Liver (tissue), 9 donors: ENCODE data around the gene ILDR2. TPM values are rescaled to one million over a fixed set of nuclear protein-coding genes. Genes with fewer than 3 reads are reported as not detected.

Experiments
- DNase-seq: peaks from one replicate; pipeline ENCODE4 v3.0.0-alpha.2; 2017; ENCODE audit warnings: low spot score
- H3K27ac ChIP-seq, 2 donors: one replicate each; pipeline ENCODE4 v1.7.0; 2013; ENCODE audit warnings: inconsistent platforms in 2 of 2, low read length in 2 of 2, control low read depth in 1 of 2, low read depth in 1 of 2, mild to moderate bottlenecking in 1 of 2
- H3K27me3 ChIP-seq, 4 donors: one replicate each; pipeline versions ENCODE4 v1.6.1 to v1.7.0; 2013; ENCODE audit warnings: low read length in 3 of 4, inconsistent platforms in 1 of 4, mild to moderate bottlenecking in 1 of 4, moderate library complexity in 1 of 4; ENCODE audit not compliant: control insufficient read depth in 4 of 4, insufficient read depth in 4 of 4
- H3K36me3 ChIP-seq, 4 donors: one replicate each; pipeline versions ENCODE4 v1.6.1 to v1.7.0; 2013; ENCODE audit warnings: low read length in 3 of 4, mild to moderate bottlenecking in 3 of 4, low read depth in 1 of 4, moderate library complexity in 1 of 4; ENCODE audit not compliant: control insufficient read depth in 4 of 4, insufficient read depth in 3 of 4
- H3K4me1 ChIP-seq, 4 donors: one replicate each; pipeline versions ENCODE4 v1.6.1 to v1.7.0; 2013; ENCODE audit warnings: low read length in 3 of 4, mild to moderate bottlenecking in 3 of 4, moderate library complexity in 1 of 4; ENCODE audit not compliant: control insufficient read depth in 4 of 4, insufficient read depth in 4 of 4
- H3K4me3 ChIP-seq, 3 donors: one replicate each; pipeline versions ENCODE4 v1.6.1 to v1.7.0; 2013; ENCODE audit warnings: low read length in 3 of 3, control low read depth in 1 of 3, low read depth in 1 of 3, mild to moderate bottlenecking in 1 of 3
- H3K9ac ChIP-seq, 2 donors: one replicate each; pipeline ENCODE4 v1.7.0; 2013; ENCODE audit warnings: low read length in 2 of 2, mild to moderate bottlenecking in 2 of 2, moderate library complexity in 2 of 2, control low read depth in 1 of 2, low read depth in 1 of 2
- H3K9me3 ChIP-seq, 4 donors: one replicate each; pipeline versions ENCODE4 v1.6.1 to v1.7.0; 2013; ENCODE audit warnings: low read length in 3 of 4; ENCODE audit not compliant: control insufficient read depth in 4 of 4
- ATF3 ChIP-seq: IDR thresholded peaks from 2 replicates; pipeline ENCODE4 v1.6.1; 2016; ENCODE audit warnings: antibody characterized with exemption
- FOXA1 ChIP-seq: IDR thresholded peaks from 2 replicates; pipeline ENCODE4 v1.6.1; 2016; ENCODE audit warnings: antibody characterized with exemption
- HNF4A ChIP-seq, 2 donors: conservative IDR thresholded peaks; 2 replicates each; pipeline ENCODE4 v1.6.1; 2016; ENCODE audit warnings: antibody characterized with exemption in 2 of 2, mild to moderate bottlenecking in 2 of 2
- JUND ChIP-seq, 2 donors: IDR thresholded peaks; 2 replicates each; pipeline ENCODE4 v1.6.1; 2016; ENCODE audit warnings: antibody characterized with exemption in 2 of 2
- MAX ChIP-seq: IDR thresholded peaks from 2 replicates; pipeline ENCODE4 v1.6.1; 2016; ENCODE audit warnings: antibody characterized with exemption
- NR2F2 ChIP-seq: IDR thresholded peaks from 2 replicates; pipeline ENCODE4 v1.6.1; 2016; ENCODE audit warnings: antibody characterized with exemption
- RAD21 ChIP-seq, 2 donors: IDR thresholded peaks; 2 replicates each; pipeline ENCODE4 v1.6.1; 2016; ENCODE audit warnings: antibody characterized with exemption in 2 of 2, mild to moderate bottlenecking in 2 of 2
- REST ChIP-seq: IDR thresholded peaks from 2 replicates; pipeline ENCODE4 v1.6.1; 2016; ENCODE audit warnings: antibody characterized with exemption, mild to moderate bottlenecking
- RXRA ChIP-seq, 2 donors: IDR thresholded peaks; 2 replicates each; pipeline ENCODE4 v1.6.1; 2017 to 2018; ENCODE audit warnings: antibody characterized with exemption in 2 of 2, mild to moderate bottlenecking in 1 of 2
- SP1 ChIP-seq: IDR thresholded peaks from 2 replicates; pipeline ENCODE4 v1.6.1; 2018; ENCODE audit warnings: antibody characterized with exemption, mild to moderate bottlenecking
- TAF1 ChIP-seq: conservative IDR thresholded peaks from 2 replicates; pipeline ENCODE4 v1.6.1; 2016; ENCODE audit warnings: antibody characterized with exemption, mild to moderate bottlenecking
- YY1 ChIP-seq: IDR thresholded peaks from 2 replicates; pipeline ENCODE4 v1.6.1; 2016; ENCODE audit warnings: antibody characterized with exemption, mild to moderate bottlenecking
- ZBTB33 ChIP-seq: IDR thresholded peaks from 2 replicates; pipeline ENCODE4 v1.6.1; 2016; ENCODE audit warnings: antibody characterized with exemption
- WGBS: extraction: QIAGEN DNeasy Blood & Tissue Kit; methylation state at CpG from one replicate; pipeline ENCODE4 v1.1.7; 2013; 5-methylcytosine and 5-hydroxymethylcytosine counted together
- polyA plus RNA-seq, 2 donors: library from polyadenylated mRNA; stranded (reverse) in 1 of 2; unstranded in 1 of 2; fragments of 200-250 nt in 1 of 2; fragments of >200 nt in 1 of 2; fragmentation: Nextera tagmentation in 1 of 2; extraction: Ambion mirVana in 1 of 2; gene quantifications; one replicate each; pipeline versions ENCODE4 v1.2.1 to v1.2.3, GENCODE V29; 2013 to 2015
- total RNA-seq, 2 donors: library from RNA; depleted of rRNA; stranded (reverse); fragments of >200 nt; gene quantifications; one replicate each; pipeline ENCODE4 v1.2.3, GENCODE V29; 2014
- donor health status: healthy.
- donor health status: healthy.
- donor health status: healthy.
- donor health status: healthy.
- donor health status: healthy.

The ILDR2 gene
- total and polyA plus RNA-seq, 4 donors = 0.09 to 7.4 (median 0.44) TPM

GRCh38 chr1:167011560-167012191 is 36.3 kb upstream of the ILDR2 start:
- Histone ChIP-seq H3K4me1 (peaks cover 0 to 14% (median 9%) of the 10 kb centered on the region in 4 donors), H3K36me3 (no peaks in the 10 kb centered on the region), H3K9me3 (no peaks in the 10 kb centered on the region), H3K9ac (no peak overlapping the region), H3K27me3 (no peaks in the 10 kb centered on the region), H3K27ac (no peak overlapping the region), H3K4me3 (no peak overlapping the region)
- no peak for DNase-seq
- 57% methylated on average over 1 of the region's 1 CpG for WGBS
- TF ChIP-seq REST (no peak), TAF1 (no peak), FOXA1 (no peak), RXRA (IDR thresholded peaks at IDR 0.05) (peak; percentile 42 to 74), JUND (IDR thresholded peaks at IDR 0.05) (peak in 1 of 2 donors; percentile 17), YY1 (peak; percentile 57), SP1 (peak; percentile 46), MAX (peak; percentile 26), HNF4A (conservative IDR thresholded peaks at IDR 0.05) (peak; percentile 36 to 52), ATF3 (no peak), ZBTB33 (peak; percentile 20)

- no peak overlapping the region for H3K9ac ChIP-seq
Measured at GRCh38 chr1:167003711-167004110, 28.4 kb upstream of the ILDR2 start.

More at GRCh38 chr1:167003711-167004110, 28.4 kb upstream of the ILDR2 start:
- H3K4me3 ChIP-seq = no peak overlapping the region
- no peak for DNase-seq
- no peaks in the 10 kb centered on the region for H3K4me1 ChIP-seq
- H3K36me3 ChIP-seq = no peaks in the 10 kb centered on the region
- H3K9me3 ChIP-seq = peaks cover 0 to 5% (median 0%) of the 10 kb centered on the region in 4 donors
- H3K27me3 ChIP-seq = no peaks in the 10 kb centered on the region
- TF ChIP-seq SP1 (peak; percentile 8), ATF3 (no peak), NR2F2 (no peak), MAX (no peak), RAD21 (IDR thresholded peaks at IDR 0.05) (no peak), FOXA1 (no peak), RXRA (IDR thresholded peaks at IDR 0.05) (no peak)
- WGBS = 70% methylated on average over 2 of the region's 2 CpGs
- H3K27ac ChIP-seq = no peak overlapping the region
